Lung (tissue), 12 donors: Measurements from ENCODE around the gene SNRPE. TPM values are rescaled to one million over a fixed set of nuclear protein-coding genes. Genes with fewer than 3 reads are reported as not detected.

Experiments used
- ATAC-seq: fragments of 200-7000 bp; cut with Tn5 transposase; one replicate; pipeline ENCODE4 v1.9.1; 2020; ENCODE audit warnings: moderate number of reproducible peaks; ENCODE audit not compliant: insufficient read depth, low FRiP score
- DNase-seq, 3 donors: peaks; one replicate each; pipeline ENCODE4 v3.0.0-alpha.2; 2013 to 2017
- H3K27ac ChIP-seq, 2 donors: one replicate each; pipeline ENCODE4 v1.5.1; 2013; ENCODE audit warnings: mild to moderate bottlenecking in 2 of 2, moderate library complexity in 2 of 2, control low read depth in 1 of 2, inconsistent platforms in 1 of 2, low read depth in 1 of 2, low read length in 1 of 2
- H3K27me3 ChIP-seq, 3 donors: one replicate each; pipeline ENCODE4 v1.5.1; 2013; ENCODE audit warnings: low read length in 2 of 3; ENCODE audit not compliant: control insufficient read depth in 3 of 3, insufficient read depth in 3 of 3
- H3K36me3 ChIP-seq, 4 donors: one replicate each; pipeline ENCODE4 v1.5.1; 2013; ENCODE audit warnings: low read length in 4 of 4, mild to moderate bottlenecking in 1 of 4, moderate library complexity in 1 of 4; ENCODE audit not compliant: control insufficient read depth in 4 of 4, insufficient read depth in 4 of 4
- H3K4me1 ChIP-seq, 5 donors: one replicate each; pipeline ENCODE4 v1.5.1; 2013; ENCODE audit warnings: low read length in 5 of 5, mild to moderate bottlenecking in 2 of 5, moderate library complexity in 1 of 5; ENCODE audit not compliant: control insufficient read depth in 5 of 5, insufficient read depth in 5 of 5
- H3K4me3 ChIP-seq: one replicate; pipeline ENCODE4 v1.5.1; 2013; ENCODE audit warnings: mild to moderate bottlenecking, control low read depth, moderate library complexity
- H3K9ac ChIP-seq, 2 donors: one replicate each; pipeline ENCODE4 v1.5.1; 2013; ENCODE audit warnings: low read length in 2 of 2, control low read depth in 1 of 2; ENCODE audit not compliant: insufficient read depth in 1 of 2
- H3K9me3 ChIP-seq, 4 donors: one replicate each; pipeline ENCODE4 v1.5.1; 2013; ENCODE audit warnings: low read length in 3 of 4, mild to moderate bottlenecking in 1 of 4, moderate library complexity in 1 of 4; ENCODE audit not compliant: control insufficient read depth in 4 of 4, insufficient read depth in 3 of 4
- CTCF ChIP-seq: IDR thresholded peaks from 2 replicates; pipeline ENCODE4 v1.5.1; 2012; ENCODE audit warnings: mild to moderate bottlenecking; ENCODE audit errors: control extremely low read depth, extremely low read depth
- WGBS, 2 donors: extraction: QIAGEN DNeasy Blood & Tissue Kit; methylation state at CpG; one replicate each; pipeline ENCODE4 v1.1.7; 2013; 5-methylcytosine and 5-hydroxymethylcytosine counted together
- polyA plus RNA-seq, 2 donors: library from polyadenylated mRNA; stranded (reverse); fragments of 200-250 nt; gene quantifications; one replicate each; pipeline ENCODE4 v1.2.1, GENCODE V29; 2013
- total RNA-seq, 2 donors: library from RNA; depleted of rRNA in 1 of 2; stranded (reverse); fragments of >200 nt in 1 of 2; gene quantifications; one replicate each; pipeline ENCODE4 v1.2.1, GENCODE V29; 2014 to 2021
- donor health status: control.
- donor health status: control.
- donor health status: Bipolar disorder and iron deficiency.
- donor health status: healthy.
- donor health status: DM: yes; HTN: yes; CAD: no.

Gene SNRPE
- total and polyA plus RNA-seq, 4 donors, result 43.4 to 109 (median 84.9) TPM

DNA sequence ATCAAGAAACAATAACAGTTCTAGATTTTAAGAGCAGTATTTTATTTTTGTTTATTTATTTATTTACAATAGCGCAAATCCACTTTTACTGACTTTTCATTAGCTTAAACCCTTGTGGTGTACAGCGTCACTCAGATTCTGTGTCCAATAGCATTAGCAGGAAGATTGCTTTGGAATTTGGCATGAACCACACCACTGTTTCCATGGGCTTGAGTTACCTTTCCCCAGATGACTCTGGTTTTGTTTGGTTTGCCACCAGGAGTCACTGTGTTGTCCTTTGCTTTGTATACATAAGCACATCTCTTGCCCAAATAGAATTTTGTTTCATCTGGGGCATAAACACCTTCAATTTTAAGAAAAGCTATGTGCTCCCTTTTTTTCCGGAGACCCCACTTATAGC lies 25.9 kb upstream of the SNRPE start:
- TF ChIP-seq CTCF, result no peak
- Histone ChIP-seq H3K4me3 (no peak overlapping the region), H3K36me3 (peaks cover 26 to 51% (median 40%) of the 10 kb centered on the region in 4 donors), H3K4me1 (no peaks in the 10 kb centered on the region), H3K27ac (no peak overlapping the region), H3K9ac (no peak overlapping the region), H3K27me3 (no peaks in the 10 kb centered on the region), H3K9me3 (no peaks in the 10 kb centered on the region)
- no peak for DNase-seq
- ATAC-seq, result no peak
- 99% methylated on average over 3 of the region's 3 CpGs for WGBS, 2 donors

GRCh38 chr1:203839081-203839480 lies 22.3 kb upstream of the SNRPE start:
- DNase-seq, result peak; percentile 52 to 85 (median 73)
- no peaks in the 10 kb centered on the region for H3K9me3 ChIP-seq
- 68 to 82% methylated on average over 5 of the region's 5 CpGs for WGBS, 2 donors
- no peak overlapping the region for H3K27ac ChIP-seq
- H3K4me1 ChIP-seq, result no peaks in the 10 kb centered on the region
- no peaks in the 10 kb centered on the region for H3K27me3 ChIP-seq
- TF ChIP-seq CTCF, result no peak
- H3K4me3 ChIP-seq, result no peak overlapping the region
- no peak overlapping the region for H3K9ac ChIP-seq
- ATAC-seq, result no peak
- H3K36me3 ChIP-seq, result peaks cover 23 to 46% (median 33%) of the 10 kb centered on the region in 4 donors

- TF ChIP-seq CTCF, result no peak
- Histone ChIP-seq H3K36me3 (peaks cover 22 to 39% (median 31%) of the 10 kb centered on the region in 4 donors), H3K27ac (no peak overlapping the region), H3K9ac (no peak overlapping the region), H3K4me1 (no peaks in the 10 kb centered on the region), H3K27me3 (no peaks in the 10 kb centered on the region), H3K4me3 (no peak overlapping the region), H3K9me3 (no peaks in the 10 kb centered on the region)
- ATAC-seq, result no peak
- DNase-seq, result no peak
- WGBS, 2 donors, result 98% methylated on average over 4 of the region's 4 CpGs
Measured at GRCh38 chr1:203840208-203840808, 21.1 kb upstream of the SNRPE start.

- H3K4me1 ChIP-seq, result no peaks in the 10 kb centered on the region
- peaks cover 20 to 41% (median 30%) of the 10 kb centered on the region in 4 donors for H3K36me3 ChIP-seq
- TF ChIP-seq CTCF, result no peak
- no peaks in the 10 kb centered on the region for H3K27me3 ChIP-seq
- H3K4me3 ChIP-seq, result no peak overlapping the region
- 86 to 93% methylated on average over 2 of the region's 2 CpGs for WGBS, 2 donors
- ATAC-seq (no peak), DNase-seq (no peak)
- H3K9me3 ChIP-seq, result no peaks in the 10 kb centered on the region
- H3K9ac ChIP-seq, result no peak overlapping the region
- no peak overlapping the region for H3K27ac ChIP-seq
Measured at GRCh38 chr1:203842559-203842876, 18.9 kb upstream of the SNRPE start.
